ENCODE results near the gene SKAP2. TPM values are rescaled to one million over a fixed set of nuclear protein-coding genes. Genes with fewer than 3 reads are reported as not detected.

SKAP2 gene
- total RNA-seq, 4 donors from 2014 or later, result 8.2 to 26.1 (median 11.8) TPM

GRCh38 chr7:26680587-26680986 lies 183.8 kb downstream of the SKAP2 start:
- 96 to 98% methylated on average over 1 of the region's 1 CpG for WGBS, 2 donors
- TF ChIP-seq POLR2A (IDR thresholded peaks at IDR 0.05) (no peak), CTCF (IDR thresholded peaks at IDR 0.05) (no peak)
- Histone ChIP-seq H3K9me3 (no peaks in the 10 kb centered on the region), H3K27me3 (no peaks in the 10 kb centered on the region), H3K4me3 (replicated peaks in 1 of 3) (no peak overlapping the region), H3K4me1 (no peaks in the 10 kb centered on the region), H3K36me3 (no peaks in the 10 kb centered on the region), H3K27ac (no peak overlapping the region)
- intact Hi-C loops (cut with DNase I), result no loop called here
- DNase-seq, result no peak

- Histone ChIP-seq H3K4me1 (no peaks in the 10 kb centered on the region), H3K36me3 (no peaks in the 10 kb centered on the region), H3K27me3 (no peaks in the 10 kb centered on the region), H3K9me3 (no peaks in the 10 kb centered on the region), H3K27ac (no peak overlapping the region), H3K4me3 (replicated peaks in 1 of 3) (no peak overlapping the region)
- intact Hi-C loops (cut with DNase I), result no loop called here
- TF ChIP-seq POLR2A (IDR thresholded peaks at IDR 0.05) (no peak), CTCF (IDR thresholded peaks at IDR 0.05) (no peak)
- 96% methylated on average over 4 of the region's 4 CpGs for WGBS, 2 donors
- DNase-seq, result no peak
These were observed 189.1 kb downstream of the SKAP2 start for GRCh38 chr7:26675143-26675887.

- Histone ChIP-seq H3K4me3 (replicated peaks in 1 of 3) (no peak overlapping the region), H3K36me3 (no peaks in the 10 kb centered on the region), H3K27me3 (no peaks in the 10 kb centered on the region), H3K4me1 (no peaks in the 10 kb centered on the region), H3K9me3 (no peaks in the 10 kb centered on the region), H3K27ac (no peak overlapping the region)
- no peak for DNase-seq
- TF ChIP-seq CTCF (IDR thresholded peaks at IDR 0.05), result no peak
- no peak for TF ChIP-seq POLR2A (IDR thresholded peaks at IDR 0.05)
- intact Hi-C loops (cut with DNase I), result no loop called here
- WGBS, 2 donors, result 94 to 97% methylated on average over 4 of the region's 4 CpGs
These were observed 190.5 kb downstream of the SKAP2 start for GRCh38 chr7:26673858-26674257.

- H3K4me3 ChIP-seq (replicated peaks in 1 of 3), result no peak overlapping the region
- H3K27ac ChIP-seq, result no peak overlapping the region
- 88 to 90% methylated on average over 2 of the region's 2 CpGs for WGBS, 2 donors
- intact Hi-C loops (cut with DNase I), result no loop called here
- no peaks in the 10 kb centered on the region for H3K27me3 ChIP-seq
- TF ChIP-seq POLR2A (IDR thresholded peaks at IDR 0.05) (no peak), CTCF (IDR thresholded peaks at IDR 0.05) (no peak)
- H3K4me1 ChIP-seq, result no peaks in the 10 kb centered on the region
- H3K36me3 ChIP-seq, result no peaks in the 10 kb centered on the region
- DNase-seq, result no peak
- H3K9me3 ChIP-seq, result no peaks in the 10 kb centered on the region
These were observed 191.1 kb downstream of the SKAP2 start for GRCh38 chr7:26673271-26673670.

GRCh38 chr7:26670841-26671240 lies 193.5 kb downstream of the SKAP2 start:
- no peak overlapping the region for H3K27ac ChIP-seq
- 85 to 89% methylated on average over 2 of the region's 2 CpGs for WGBS, 2 donors
- intact Hi-C loops (cut with DNase I), result no loop called here
- no peak for DNase-seq
- no peak overlapping the region for H3K4me3 ChIP-seq (replicated peaks in 1 of 3)
- no peaks in the 10 kb centered on the region for H3K36me3 ChIP-seq
- H3K4me1 ChIP-seq, result no peaks in the 10 kb centered on the region
- no peak for TF ChIP-seq POLR2A (IDR thresholded peaks at IDR 0.05)
- TF ChIP-seq CTCF (IDR thresholded peaks at IDR 0.05), result no peak
- no peaks in the 10 kb centered on the region for H3K9me3 ChIP-seq
- H3K27me3 ChIP-seq, result no peaks in the 10 kb centered on the region

All from thyroid gland (tissue), 4 donors.